Gastrocnemius medialis (tissue), 4 donors: Measurements from ENCODE around the gene MORN1.

Experiments used
- POLR2A ChIP-seq, 2 donors: fragments of 450-650 bp; IDR thresholded peaks; one replicate each; pipeline ENCODE4 v1.6.1; 2017; ENCODE audit warnings: antibody characterized with exemption in 2 of 2, mild to moderate bottlenecking in 2 of 2, moderate library complexity in 2 of 2
- TF ChIP-seq, protein P1 (sequence below), 5 experiments: fragments of 450-650 bp in 3 of 5; fragments of 200-600 bp in 2 of 5; sonication (generic) in 2 of 5; IDR thresholded peaks in 4 of 5; conservative IDR thresholded peaks in 1 of 5; 1 replicate in 4 of 5; 2 replicates in 1 of 5; pipeline ENCODE4 v1.5.1; 2016 to 2019; ENCODE audit warnings: antibody characterized with exemption in 5 of 5, mild to moderate bottlenecking in 3 of 5, moderate library complexity in 3 of 5

DNA sequence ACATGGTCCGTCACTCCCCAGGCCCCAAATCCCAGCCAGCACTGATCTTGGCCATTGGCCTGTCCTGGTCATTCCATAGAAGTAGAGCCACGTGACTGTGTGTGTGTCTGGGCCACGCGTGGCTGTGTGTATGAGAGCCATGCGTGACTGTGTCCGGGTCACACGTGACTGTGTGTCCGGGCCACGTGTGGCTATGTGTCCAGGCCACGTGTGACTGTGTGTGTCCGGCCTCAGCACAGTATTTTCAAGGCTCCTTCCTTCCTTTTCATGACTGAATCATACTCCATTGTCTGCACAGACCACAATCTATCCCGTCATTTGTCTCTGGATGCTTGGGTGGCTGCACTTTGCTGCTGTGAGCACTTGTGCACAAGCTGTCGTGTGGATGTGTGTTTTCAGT is 95.8 kb downstream of the MORN1 start:
- TF ChIP-seq, protein P1, sequence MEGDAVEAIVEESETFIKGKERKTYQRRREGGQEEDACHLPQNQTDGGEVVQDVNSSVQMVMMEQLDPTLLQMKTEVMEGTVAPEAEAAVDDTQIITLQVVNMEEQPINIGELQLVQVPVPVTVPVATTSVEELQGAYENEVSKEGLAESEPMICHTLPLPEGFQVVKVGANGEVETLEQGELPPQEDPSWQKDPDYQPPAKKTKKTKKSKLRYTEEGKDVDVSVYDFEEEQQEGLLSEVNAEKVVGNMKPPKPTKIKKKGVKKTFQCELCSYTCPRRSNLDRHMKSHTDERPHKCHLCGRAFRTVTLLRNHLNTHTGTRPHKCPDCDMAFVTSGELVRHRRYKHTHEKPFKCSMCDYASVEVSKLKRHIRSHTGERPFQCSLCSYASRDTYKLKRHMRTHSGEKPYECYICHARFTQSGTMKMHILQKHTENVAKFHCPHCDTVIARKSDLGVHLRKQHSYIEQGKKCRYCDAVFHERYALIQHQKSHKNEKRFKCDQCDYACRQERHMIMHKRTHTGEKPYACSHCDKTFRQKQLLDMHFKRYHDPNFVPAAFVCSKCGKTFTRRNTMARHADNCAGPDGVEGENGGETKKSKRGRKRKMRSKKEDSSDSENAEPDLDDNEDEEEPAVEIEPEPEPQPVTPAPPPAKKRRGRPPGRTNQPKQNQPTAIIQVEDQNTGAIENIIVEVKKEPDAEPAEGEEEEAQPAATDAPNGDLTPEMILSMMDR (IDR thresholded peaks at IDR 0.05 in 4 of 5, conservative IDR thresholded peaks at IDR 0.05 in 1 of 5): no peak
- no peak for TF ChIP-seq POLR2A (IDR thresholded peaks at IDR 0.05)
